ENCODE results near the gene CXADR.

DNA sequence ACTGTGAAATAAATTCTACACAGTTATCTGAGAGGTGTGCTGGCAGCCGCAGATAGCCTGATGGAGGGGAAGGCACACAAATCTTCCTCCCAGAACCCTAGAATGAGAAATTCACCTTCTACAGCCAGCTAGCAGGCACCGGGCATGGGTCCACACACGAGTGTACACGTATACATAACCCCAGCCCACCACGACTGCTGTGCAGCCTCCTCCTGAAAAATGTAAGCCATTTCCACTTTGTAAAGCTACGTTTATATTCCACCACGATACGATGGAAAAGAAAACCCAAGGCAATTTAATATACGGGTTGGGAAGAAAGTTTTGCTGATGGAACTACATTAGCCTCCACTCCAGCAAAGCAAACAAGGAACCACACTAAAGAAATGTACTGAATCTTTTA, 98.1 kb downstream of the CXADR start:
- TF ChIP-seq CTCF (IDR thresholded peaks at IDR 0.05; ENCODE audit: insufficient read depth, low read length) (no peak), POLR2AphosphoS5 (IDR thresholded peaks at IDR 0.05; ENCODE audit: low read depth) (no peak), SPI1 (IDR thresholded peaks at IDR 0.05; ENCODE audit: borderline replicate concordance, low read depth) (no peak), GABPA (IDR thresholded peaks at IDR 0.05; ENCODE audit: low read depth) (no peak)
- TF ChIP-seq, protein P1, sequence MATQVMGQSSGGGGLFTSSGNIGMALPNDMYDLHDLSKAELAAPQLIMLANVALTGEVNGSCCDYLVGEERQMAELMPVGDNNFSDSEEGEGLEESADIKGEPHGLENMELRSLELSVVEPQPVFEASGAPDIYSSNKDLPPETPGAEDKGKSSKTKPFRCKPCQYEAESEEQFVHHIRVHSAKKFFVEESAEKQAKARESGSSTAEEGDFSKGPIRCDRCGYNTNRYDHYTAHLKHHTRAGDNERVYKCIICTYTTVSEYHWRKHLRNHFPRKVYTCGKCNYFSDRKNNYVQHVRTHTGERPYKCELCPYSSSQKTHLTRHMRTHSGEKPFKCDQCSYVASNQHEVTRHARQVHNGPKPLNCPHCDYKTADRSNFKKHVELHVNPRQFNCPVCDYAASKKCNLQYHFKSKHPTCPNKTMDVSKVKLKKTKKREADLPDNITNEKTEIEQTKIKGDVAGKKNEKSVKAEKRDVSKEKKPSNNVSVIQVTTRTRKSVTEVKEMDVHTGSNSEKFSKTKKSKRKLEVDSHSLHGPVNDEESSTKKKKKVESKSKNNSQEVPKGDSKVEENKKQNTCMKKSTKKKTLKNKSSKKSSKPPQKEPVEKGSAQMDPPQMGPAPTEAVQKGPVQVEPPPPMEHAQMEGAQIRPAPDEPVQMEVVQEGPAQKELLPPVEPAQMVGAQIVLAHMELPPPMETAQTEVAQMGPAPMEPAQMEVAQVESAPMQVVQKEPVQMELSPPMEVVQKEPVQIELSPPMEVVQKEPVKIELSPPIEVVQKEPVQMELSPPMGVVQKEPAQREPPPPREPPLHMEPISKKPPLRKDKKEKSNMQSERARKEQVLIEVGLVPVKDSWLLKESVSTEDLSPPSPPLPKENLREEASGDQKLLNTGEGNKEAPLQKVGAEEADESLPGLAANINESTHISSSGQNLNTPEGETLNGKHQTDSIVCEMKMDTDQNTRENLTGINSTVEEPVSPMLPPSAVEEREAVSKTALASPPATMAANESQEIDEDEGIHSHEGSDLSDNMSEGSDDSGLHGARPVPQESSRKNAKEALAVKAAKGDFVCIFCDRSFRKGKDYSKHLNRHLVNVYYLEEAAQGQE (IDR thresholded peaks at IDR 0.05; ENCODE audit: insufficient replicate concordance, low read depth) = no peak

Measured in HL-60 (cell line).